D721Med (cell line): Measurements from ENCODE around the gene GMEB2.
"Not testable (repeated sequence)": the region's sequence is repeated elsewhere in the genome, so short reads cannot be mapped to it uniquely, and the experiment has no call there.

ENCODE experiments used
- DNase-seq: peaks from one replicate; pipeline ENCODE4 v3.0.0; 2011; ENCODE audit warnings: low spot score; ENCODE audit not compliant: insufficient read length
- FAIRE-seq: peaks from 2 replicates; lab custom pipeline; 2011; peaks lifted over from hg19 to GRCh38; lab: Jason Lieb, UNC
- CTCF ChIP-seq: IDR thresholded peaks from 2 replicates; pipeline ENCODE4 v1.5.1; 2012; ENCODE audit warnings: mild to moderate bottlenecking, control low read depth; ENCODE audit not compliant: insufficient read depth; ENCODE audit errors: missing control alignments

The GMEB2 gene

GRCh38 chr20:63641792-63642523, 15.1 kb upstream of the GMEB2 start:
- DNase-seq (peak; percentile 71), FAIRE-seq (no peak)
- no peak for TF ChIP-seq CTCF

DNA sequence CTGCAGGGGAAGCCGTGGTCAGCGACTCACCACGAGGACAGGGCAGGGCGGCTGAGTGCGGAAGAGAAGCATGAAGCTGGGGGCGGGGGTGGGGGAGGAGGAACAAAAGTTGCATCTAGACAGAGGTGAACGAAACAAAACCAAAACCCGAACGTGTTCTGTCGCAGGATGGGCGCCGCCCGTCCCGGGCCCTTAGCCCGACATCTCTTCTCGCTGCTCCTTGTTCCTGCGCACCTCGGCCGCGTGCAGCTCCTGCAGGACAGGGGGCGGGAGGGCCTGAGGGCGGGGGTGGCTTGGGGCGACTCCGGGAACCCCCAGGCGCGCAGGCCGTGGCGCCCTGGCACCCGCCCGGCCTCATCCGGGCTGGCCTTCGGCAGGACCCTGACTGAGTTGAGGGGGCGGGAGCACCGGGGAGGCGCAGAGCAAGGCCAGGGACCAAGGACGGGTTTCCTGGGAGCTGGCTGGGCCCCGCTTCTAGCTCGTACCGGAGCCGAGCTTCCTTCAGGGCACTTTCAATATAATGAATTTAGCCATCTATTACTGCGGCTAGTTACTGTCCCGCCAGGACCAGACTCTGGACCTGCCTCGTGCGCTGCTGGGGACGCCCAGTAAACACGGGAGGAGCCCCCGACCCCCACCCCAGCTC, 14.4 kb upstream of the GMEB2 start:
- TF ChIP-seq CTCF: no peak
- no peak for DNase-seq
- no peak for FAIRE-seq

DNA sequence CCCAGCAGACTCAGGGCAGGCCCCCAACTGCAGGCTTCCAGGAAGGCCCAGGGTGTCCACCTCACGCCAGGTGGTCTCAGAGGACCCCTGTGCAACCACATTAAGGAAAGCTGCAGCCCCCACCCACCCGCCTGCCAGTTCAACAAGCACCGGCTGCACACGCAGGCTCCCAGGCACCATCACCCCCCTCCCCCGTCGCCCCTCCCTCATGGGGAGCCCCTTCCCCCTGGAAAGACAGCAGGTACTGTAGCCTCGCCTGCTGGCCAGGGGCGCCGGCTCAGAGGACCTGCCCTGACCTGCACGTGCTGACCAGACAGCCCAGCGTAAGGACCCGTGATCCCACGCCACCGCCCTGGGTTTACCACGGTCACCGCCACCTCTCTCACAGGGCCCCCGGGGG, 13.8 kb upstream of the GMEB2 start:
- not testable (repeated sequence) for FAIRE-seq, DNase-seq

GRCh38 chr20:63640086-63640485, 13.2 kb upstream of the GMEB2 start:
- no peak for TF ChIP-seq CTCF
- FAIRE-seq: no peak
- no peak for DNase-seq

GRCh38 chr20:63639093-63639975, 12.4 kb upstream of the GMEB2 start:
- DNase-seq (no peak), FAIRE-seq (no peak)
- TF ChIP-seq CTCF: no peak

- DNase-seq (no peak), FAIRE-seq (no peak)
- no peak for TF ChIP-seq CTCF
Observed at GRCh38 chr20:63636752-63637628, 10.1 kb upstream of the GMEB2 start.
